Right forelimb (tissue), 1 donor: Measurements from ENCODE around the gene ALDH3A2.
"Not testable (repeated sequence)": the region's sequence is repeated elsewhere in the genome, so short reads cannot be mapped to it uniquely, and the experiment has no call there.

Source experiments
- DNase-seq: peaks from one replicate; pipeline ENCODE4 v3.0.0-alpha.2; 2018

The ALDH3A2 gene

DNA sequence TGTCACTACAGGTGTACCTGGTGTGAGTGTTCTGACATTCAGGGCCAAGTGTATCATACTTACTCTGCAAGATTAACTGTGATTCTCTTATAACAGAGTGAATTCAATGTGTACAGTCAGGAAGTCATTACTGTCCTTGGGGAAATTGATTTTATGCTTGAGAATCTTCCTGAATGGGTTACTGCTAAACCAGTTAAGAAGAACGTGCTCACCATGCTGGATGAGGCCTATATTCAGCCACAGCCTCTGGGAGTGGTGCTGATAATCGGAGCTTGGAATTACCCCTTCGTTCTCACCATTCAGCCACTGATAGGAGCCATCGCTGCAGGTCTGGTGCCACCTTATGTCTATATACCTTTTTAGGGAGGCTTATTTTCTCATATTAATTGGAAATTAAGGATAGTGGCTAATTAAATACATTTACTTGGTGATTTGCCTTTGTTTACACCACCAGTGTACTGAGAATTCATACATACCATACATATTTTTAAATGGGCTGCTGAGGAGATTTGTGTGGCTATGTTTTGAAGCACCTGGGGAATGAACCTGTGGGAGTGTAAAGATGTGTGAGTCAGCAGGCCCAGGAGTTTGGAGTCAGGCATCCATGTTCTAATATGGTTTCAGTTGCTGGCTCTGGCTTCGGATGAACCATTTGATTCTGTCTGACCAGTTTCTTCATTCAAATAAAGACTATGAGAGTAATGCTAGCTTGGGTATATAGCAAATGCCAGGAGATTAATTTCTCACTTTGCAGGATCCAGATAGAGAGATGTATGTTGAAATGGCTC, 3.1 kb downstream of the ALDH3A2 start:
- DNase-seq = no peak

DNA sequence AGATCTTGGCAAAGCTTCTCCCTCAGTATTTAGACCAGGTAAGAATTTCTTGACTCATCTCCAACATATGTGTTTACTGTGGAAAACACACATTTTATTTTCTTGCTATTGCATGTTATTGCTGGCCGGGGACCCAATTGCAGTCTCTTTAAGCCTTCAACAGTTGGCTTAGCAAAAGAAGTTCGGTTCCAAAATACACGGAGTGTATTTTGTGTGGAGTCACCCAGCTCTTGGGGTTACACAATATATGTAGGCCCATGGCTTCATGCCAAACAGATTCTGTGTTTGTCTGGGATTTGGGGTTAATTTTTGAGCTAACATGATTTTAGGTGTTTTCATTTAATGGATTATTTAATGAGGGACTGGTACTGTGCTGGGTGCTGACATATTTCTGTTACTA, 4.0 kb downstream of the ALDH3A2 start:
- no peak for DNase-seq

DNA sequence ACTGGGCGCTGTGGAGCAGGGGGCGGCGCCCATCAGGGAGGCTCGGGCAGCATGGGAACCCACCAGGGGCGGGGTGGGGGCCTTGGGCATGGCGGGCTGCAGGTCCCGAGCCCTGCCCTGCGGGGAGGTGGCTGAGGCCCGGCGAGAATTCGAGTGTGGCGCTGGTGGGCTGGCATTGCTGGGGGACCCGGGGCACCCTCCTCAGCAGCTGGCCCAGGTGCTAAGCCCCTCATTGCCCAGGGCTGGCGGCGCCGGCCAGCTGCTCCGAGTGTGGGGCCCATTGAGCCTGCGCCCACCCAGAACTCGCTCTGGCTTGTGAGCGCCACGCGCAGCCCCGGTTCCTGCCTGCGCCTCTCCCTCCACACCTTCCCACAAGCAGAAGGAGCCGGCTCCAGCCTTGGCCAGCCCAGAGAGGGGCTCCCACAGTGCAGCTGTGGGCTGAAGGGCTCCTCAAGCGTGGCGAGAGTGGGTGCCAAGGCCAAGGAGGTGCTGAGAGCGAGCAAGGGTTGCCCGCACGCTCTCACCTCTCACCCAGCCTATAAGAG, 5.9 kb downstream of the ALDH3A2 start:
- no peak for DNase-seq

DNA sequence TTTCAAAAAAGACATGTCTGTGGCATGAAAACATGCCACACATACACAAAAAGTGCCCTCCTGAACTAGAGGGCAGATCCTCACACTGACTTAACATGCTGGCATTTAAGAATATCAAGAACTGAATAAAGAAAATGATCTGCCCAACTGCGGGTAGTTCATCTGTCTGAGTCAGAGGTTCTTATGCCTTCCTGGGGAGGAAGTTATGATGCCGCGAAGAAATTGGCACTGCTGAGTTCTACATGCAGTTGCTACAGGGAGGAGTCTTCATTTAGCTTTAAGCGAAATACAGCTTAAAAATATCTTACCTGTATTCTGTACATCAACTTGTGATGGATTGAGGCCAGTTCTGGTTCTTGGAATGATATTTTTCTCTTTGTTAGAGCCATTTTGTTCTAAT, 6.3 kb downstream of the ALDH3A2 start:
- no peak for DNase-seq

DNA sequence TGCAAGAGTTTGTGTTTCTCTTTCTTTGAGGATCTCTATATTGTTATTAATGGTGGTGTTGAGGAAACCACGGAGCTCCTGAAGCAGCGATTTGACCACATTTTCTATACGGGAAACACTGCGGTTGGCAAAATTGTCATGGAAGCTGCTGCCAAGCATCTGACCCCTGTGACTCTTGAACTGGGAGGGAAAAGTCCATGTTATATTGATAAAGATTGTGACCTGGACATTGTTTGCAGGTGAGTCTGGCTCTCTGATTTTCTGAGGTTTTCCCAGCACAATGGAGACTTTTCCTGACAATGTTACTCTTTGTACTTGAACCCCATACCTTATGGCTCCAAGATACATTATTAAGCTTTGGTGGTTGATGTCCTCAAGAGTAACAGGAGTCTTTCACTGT, 7.8 kb downstream of the ALDH3A2 start:
- DNase-seq = no peak

DNA sequence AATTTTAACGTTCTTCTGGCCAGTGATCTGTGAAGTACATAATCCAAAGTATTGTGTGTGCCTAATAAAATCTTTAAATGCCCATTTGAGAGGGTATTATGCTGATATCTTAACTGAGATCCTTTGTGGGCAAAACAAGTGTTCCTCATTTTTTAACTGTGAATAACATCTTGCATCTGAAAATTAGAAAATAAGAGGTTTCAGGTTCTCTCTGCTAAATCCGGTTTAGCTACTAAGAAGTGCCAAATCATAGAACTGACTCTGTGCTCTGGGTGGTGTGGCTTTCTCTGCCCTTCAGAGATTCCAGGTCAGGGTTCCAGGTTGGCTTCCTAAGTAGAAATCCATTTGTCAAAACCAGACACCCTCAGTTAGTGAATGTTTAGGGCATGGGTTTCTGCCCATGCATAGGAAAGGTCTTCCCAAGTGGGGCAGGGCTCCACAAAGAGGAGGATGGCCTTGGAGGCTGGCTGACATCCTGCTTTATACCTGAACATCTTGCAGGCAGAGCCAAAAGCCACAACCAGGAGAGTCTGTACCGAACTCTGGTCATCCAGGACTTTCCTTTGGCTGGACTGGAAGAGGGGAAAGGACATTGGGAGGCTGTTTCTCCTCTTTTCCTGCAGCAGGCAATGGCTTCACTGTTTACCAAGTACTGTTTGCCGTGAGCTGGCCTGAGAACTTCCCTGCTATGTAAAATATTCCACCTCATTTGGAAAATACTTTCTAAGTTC, 8.5 kb downstream of the ALDH3A2 start:
- no peak for DNase-seq

DNA sequence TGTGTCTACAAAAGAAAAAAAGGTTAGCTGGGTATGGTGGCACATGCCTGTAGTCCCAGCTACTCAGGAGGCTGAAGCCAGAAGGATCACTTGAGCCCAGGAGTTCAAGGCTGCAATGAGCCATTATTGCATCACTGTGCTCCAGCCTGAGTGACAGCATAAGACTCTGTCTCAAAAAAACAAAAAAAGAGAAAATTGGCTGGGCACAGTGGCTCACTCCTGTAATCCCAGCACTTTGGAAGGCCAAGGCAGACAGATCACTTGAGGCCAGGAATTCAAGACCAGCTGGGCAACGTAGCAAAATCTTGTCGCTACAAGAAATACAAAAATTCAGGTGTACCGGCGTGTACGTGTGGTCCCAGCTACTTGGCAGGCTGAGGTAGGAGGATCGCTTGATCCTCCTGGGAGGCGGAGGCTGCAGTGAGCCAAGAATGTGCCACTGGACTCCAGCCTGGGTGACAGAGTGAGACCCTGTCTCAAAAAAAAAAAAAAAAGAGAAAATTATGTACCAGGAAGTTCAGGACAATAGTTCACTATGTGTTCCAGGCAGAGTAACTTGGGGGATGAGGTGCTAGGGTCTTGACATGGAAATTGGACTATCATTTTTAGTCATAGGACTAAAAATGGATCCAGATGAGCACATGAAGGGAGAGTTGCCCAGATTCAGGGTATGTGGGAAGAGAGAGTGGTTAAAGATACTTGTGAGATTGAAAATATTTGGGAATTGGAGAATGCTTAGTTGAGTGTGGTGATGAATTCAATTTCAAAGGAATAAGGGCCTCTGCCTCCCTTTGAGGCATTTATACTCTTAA, 11.0 kb downstream of the ALDH3A2 start:
- DNase-seq = no peak

DNA sequence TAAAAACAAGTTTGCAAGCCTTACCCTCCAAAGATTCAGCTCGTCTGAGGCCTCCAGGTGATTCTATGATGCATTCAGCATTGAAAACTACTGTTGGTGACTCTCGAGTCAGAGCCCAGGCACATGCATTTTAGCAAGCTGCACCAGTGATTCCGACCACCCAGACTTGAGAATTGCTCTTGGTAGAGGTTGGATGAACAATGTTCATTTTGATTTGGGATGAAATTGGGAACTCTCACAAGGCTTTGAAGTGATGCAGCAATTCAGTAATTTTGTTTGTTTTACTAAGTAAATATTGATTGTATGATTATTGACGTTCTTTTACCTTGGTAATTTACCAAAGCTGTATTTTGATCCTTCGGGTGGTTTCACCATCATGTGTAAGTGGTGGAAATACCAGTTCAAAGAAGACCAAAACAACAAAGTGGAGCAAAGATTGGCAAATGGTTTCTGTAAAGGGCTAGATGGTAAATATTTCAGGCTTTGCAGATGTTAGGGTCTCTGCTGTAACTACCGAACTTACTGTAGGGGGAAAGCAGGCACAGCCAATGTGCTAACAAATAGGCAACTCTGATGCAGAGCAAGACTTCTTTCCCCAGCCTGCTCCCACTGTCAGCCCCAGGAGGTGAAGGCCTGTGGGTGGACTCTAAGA, 11.8 kb downstream of the ALDH3A2 start:
- DNase-seq = no peak

DNA sequence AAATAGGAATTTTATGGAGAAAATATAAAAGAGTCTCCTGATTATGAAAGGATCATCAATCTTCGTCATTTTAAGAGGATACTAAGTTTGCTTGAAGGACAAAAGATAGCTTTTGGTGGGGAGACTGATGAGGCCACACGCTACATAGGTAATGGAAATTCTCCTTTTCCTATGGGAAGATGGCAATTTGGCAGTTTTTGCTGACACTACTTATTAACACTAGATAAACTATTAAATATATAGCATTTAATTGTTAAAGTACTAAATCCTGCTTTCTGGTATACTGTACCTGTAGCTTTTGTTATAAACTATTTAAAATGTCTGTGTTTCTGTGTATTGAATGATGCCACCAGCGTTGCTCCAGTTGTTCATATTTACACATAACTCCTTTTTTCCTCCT, 12.6 kb downstream of the ALDH3A2 start:
- DNase-seq = no peak

DNA sequence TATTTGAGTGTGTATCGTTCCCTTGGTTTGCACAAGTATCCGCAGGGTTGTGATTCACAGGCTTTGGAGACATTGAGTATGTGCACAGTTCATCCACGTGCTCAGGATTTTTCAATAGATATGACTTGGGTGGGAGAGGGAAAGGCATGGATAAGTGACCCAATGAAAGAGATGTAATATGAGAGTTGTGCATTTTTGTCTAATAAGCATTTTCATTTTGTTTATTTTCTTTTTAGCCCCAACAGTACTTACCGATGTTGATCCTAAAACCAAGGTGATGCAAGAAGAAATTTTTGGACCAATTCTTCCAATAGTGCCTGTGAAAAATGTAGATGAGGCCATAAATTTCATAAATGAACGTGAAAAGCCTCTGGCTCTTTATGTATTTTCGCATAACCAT, 14.5 kb downstream of the ALDH3A2 start:
- DNase-seq = no peak

DNA sequence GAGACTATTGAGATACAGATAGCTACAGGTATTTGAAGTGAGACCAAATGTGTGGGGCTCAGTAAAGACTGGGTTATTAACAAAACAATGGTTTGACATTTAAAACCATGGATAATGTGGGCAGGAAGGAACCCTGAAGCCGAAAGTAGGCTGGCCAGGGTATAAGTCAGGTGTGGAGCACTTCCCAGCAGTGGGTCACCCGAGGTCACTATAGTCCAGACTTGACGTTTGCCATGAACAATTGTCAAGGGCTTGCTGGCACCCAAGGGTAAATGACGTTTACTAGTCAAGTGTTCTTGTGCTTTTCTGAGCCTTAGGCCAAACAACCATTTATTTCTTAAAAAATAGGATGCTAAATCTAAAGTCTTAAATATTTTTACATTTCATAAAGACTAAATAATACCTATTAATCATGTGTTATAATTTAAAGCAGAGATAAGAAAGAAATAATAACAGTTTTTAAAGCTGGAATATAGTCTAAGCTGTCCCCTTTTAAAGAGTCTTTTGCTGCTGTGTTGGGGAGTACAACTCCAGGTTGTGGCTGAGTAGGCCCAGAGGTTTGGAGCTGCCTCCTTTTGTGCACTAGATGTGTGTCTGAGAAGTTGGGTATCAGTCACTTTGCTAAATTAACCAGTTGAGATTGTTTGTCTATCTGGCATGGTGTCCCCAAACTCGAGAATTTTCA, 15.7 kb downstream of the ALDH3A2 start:
- no peak for DNase-seq

DNA sequence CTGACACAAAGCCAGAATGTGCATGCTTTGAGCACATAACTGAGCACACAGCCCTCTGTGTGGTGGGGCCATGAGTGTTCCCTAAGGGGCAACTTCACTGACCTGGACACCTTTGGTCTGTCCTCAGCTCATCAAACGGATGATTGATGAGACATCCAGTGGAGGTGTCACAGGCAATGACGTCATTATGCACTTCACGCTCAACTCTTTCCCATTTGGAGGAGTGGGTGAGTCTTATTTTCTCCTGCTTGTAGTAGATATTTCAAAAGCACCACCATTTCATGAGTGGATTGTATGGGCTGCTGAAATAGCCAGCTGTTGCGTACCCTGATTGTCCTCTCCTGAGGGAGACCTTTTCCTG, 16.2 kb downstream of the ALDH3A2 start:
- no peak for DNase-seq

DNA sequence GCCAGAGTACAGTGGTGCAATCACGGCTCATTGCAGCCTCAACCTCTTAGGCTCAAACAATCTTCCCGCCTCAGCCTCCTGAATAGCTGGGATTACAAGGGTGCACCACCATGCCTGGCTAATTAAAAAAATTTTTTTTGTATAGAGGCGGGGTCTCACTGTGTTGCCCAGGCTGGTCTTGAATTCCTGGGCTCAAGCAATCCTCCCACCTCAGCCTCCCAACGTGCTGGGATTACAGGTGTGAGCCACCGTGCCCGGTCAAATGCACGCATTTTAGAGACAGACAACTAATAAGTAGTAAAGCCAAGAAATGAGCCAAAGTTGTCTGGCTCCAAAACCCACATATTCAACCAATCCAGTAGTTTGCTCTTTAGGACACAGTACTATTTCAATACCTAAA, 21.1 kb downstream of the ALDH3A2 start:
- DNase-seq = not testable (repeated sequence)

DNA sequence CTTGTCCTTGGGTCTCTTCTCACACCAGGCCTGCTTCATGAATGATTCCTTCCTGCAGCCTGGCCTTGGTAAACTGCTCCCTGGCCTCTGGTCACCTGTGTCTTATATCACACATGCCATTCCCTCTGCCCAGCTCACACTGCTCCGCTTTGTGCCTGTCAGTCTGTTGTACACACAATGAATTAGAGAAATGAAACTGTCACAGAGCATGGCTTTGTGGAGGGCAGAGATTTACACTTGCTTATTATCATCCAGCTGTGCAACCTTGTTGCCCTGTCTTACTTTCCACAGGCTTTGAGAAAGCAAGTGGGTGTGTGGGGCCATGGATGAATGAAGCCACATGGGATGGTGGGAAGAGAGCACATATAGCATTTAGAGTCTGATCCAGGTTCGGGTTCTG, 22.4 kb downstream of the ALDH3A2 start:
- no peak for DNase-seq

DNA sequence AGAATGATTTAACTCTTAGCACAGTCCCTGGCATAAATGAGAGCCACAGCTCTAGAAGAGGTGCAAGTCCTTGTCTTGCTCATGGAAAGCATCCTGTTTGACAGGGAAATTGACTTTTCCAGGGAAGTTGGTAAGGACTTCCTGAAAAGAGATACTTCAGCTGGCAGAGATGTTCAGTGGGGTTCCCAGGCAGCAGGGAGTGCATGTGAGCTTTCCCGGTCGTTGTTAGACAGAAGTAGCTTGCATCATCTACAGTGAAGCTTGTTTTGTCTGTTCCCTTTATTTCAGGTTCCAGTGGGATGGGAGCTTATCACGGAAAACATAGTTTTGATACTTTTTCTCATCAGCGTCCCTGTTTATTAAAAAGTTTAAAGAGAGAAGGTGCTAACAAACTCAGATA, 22.9 kb downstream of the ALDH3A2 start:
- no peak for DNase-seq

DNA sequence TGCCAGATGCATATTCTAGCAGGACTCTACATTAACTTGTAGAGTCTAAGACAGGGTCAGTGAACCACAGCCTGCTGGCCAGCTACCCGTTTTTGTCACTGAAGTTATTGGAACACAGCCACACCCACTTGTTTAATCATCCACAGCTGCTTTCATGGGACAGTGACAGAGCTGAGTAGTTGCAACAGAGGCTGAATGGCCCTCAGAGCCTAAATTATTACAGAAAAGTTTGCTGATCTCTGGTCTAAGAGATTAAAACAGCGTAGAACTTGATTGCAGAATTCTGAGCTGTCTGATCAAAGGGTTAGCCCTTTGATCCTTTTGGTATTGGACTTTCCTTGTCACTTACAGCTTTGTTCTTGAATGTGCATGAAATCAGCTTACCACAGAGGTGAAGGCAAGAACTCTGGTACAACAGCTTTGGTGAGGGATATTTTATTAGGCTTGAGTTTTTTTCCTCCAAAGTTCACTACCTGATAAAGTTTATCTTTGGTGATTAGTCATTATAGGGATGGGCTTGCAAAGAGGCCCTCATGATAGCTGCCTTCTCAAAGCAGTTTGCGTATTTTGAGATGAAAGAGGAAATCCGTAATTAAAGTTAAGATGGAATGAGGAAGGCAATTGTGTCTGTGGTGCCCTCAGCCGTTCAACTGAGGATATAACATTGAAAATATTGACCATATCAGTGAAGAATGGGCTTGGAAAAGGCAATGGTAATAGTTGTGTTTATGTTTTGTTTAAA, 23.6 kb downstream of the ALDH3A2 start:
- DNase-seq = no peak

DNA sequence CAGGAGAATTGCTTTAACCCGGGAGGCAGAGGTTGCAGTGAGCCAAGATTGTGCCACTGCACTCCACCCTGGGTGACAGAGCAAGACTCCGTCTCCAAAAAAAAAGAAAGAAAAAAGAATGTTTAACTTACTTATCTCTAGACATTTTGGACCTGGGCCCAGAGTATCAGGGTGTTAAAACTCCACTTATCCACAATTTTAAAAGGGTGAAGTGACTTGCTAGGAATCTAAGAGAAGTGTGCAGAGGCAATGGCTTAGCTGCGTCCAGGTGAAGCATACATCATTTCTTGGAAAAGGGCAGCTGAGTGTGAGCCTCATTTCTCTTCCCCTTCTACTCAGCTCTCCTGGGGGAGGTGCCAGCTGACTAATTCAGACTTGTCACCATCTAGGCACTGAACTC, 25.1 kb downstream of the ALDH3A2 start:
- no peak for DNase-seq

DNA sequence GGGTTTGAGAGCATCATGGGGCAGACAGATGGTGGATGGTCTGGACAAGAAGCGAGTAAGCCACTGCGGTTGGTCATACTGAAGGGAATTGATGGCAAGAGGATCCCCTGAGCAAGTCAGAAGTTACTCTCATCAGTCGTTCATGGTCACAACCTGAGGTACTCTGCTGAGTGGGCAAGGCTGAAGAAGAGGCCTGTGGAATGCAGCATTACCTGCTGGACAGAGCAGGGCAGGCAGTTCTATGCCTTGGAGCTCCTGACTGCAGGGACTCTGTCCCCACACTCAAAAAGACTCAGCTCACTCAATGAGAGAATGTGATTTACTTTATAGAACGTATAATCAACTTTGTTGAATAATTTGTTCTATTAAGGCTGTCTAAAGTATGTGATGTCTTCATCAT, 28.3 kb downstream of the ALDH3A2 start:
- no peak for DNase-seq

DNA sequence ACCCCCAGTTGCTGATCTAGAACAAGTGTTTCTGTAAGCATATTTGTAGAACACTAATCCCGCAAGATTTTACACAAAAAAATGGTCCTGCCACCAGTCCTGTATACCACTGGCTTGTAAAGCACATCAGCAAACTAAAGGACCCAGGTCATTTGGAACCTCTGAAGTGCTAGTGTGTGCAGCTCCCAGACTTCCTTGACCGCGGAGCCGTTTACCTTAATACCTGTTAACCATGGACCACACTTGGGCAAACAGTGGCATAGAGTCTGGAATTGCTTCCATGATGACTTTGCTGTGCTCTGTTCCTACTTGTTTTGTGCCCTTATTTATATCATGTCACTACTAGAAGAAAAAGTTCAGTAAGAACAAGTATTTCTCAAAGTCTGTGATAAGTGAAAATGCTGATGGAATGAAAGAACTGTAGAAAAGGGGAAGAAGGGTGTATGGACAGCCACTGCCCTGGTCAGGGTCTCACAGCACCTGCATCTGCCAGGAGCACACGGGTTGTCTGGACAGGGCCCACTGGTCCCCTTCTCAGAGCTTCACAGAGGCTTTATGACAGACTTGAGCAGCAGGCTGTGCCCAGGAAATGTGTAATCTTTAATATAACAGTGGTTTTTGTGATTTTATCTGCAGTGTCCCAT, 29.3 kb downstream of the ALDH3A2 start:
- DNase-seq = no peak

DNA sequence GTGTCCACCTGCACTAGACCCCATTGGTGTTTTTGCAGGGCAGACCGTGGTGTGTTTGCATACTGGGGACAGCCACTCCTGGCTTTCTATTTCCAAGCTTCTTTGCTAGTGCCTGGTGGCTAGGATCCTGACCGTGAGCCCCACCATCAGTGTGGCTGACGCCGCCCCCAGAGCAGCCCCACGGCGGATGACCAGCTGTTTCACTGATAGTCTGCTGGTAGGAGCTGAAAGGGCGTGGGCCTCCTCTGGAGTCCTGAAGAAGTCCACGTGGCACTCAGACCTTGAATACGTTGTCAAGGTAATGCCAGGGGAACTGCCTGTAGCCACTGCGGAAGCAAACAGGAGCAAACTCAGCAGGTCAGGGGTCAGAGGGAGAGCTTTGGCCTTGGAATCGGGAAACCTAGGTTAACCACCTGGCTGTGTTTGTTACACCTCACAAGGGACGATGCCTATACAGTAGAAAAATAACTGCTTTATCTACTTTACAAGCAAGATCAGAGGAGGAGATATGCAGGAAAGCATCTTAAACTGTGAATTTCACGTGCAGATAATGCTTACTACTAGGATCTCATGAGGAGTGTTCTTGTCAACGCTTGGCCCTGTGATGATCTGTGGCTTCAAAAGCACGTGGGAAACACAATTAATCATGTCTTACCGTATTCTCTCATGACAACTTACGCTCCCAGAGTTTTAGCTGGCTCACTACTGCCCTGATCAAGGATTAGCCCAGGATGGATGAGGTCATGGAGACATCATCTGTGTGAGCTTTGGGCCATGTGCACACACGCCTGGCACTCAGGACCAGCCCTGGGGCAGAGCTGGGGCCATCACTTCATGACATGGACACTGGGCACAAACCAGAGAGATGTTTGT, 30.3 kb downstream of the ALDH3A2 start:
- no peak for DNase-seq
